Natural killer cell (primary cell): Measurements from ENCODE around the gene CPT2. TPM values are rescaled to one million over a fixed set of nuclear protein-coding genes. Genes with fewer than 3 reads are reported as not detected.

Source experiments
- ATAC-seq, 3 donors: fragments of 150-1000 bp in 2 of 3; fragments of 200-7000 bp in 1 of 3; cut with Tn5 transposase; 1 replicate in 1 of 3; 2 replicates in 2 of 3; pipeline ENCODE4 v1.10.0; 2021; ENCODE audit warnings: mild to moderate bottlenecking in 2 of 3, moderate library complexity in 2 of 3
- DNase-seq, 2 donors: peaks; one replicate each; pipeline versions ENCODE4 v3.0.0 to v3.0.0-alpha.2; 2013 to 2021; ENCODE audit warnings: mixed read lengths in 1 of 2
- H3K27ac ChIP-seq: one replicate; pipeline ENCODE4 v1.5.1; 2013; ENCODE audit warnings: mild to moderate bottlenecking, low read length
- H3K27me3 ChIP-seq: one replicate; pipeline ENCODE4 v1.6.1; 2013; ENCODE audit warnings: low read length; ENCODE audit not compliant: control insufficient read depth, insufficient read depth
- H3K36me3 ChIP-seq: one replicate; pipeline ENCODE4 v1.6.1; 2013; ENCODE audit warnings: low read length; ENCODE audit not compliant: control insufficient read depth, insufficient read depth
- H3K4me1 ChIP-seq: one replicate; pipeline ENCODE4 v1.6.1; 2013; ENCODE audit warnings: low read length; ENCODE audit not compliant: control insufficient read depth, insufficient read depth
- H3K4me3 ChIP-seq: one replicate; pipeline ENCODE4 v1.5.1; 2013; ENCODE audit warnings: low read length
- H3K9me3 ChIP-seq: one replicate; pipeline ENCODE4 v1.6.1; 2013; ENCODE audit warnings: low read length; ENCODE audit not compliant: control insufficient read depth, insufficient read depth
- H3K27ac Mint-ChIP-seq, 2 donors: one replicate each; pipeline ENCODE4 v1.8.0; 2022; ENCODE audit warnings: mild to moderate bottlenecking in 2 of 2, mixed read lengths in 2 of 2, moderate library complexity in 1 of 2
- H3K27me3 Mint-ChIP-seq, 2 donors: one replicate each; pipeline ENCODE4 v1.8.0; 2022; ENCODE audit warnings: low read depth in 2 of 2, mixed read lengths in 2 of 2
- H3K36me3 Mint-ChIP-seq: one replicate; pipeline ENCODE4 v1.8.0; 2022; ENCODE audit warnings: mixed read lengths
- H3K4me1 Mint-ChIP-seq, 2 donors: one replicate each; pipeline ENCODE4 v1.8.0; 2022; ENCODE audit warnings: mixed read lengths in 2 of 2
- H3K4me3 Mint-ChIP-seq: one replicate; pipeline ENCODE4 v1.8.0; 2022; ENCODE audit warnings: mild to moderate bottlenecking, moderate library complexity, mixed read lengths
- H3K9me3 Mint-ChIP-seq, 2 donors: one replicate each; pipeline ENCODE4 v1.8.0; 2022; ENCODE audit warnings: mixed read lengths in 2 of 2
- CTCF ChIP-seq: fragments of 200-600 bp; IDR thresholded peaks from one replicate; pipeline ENCODE4 v1.8.0; 2022; ENCODE audit warnings: antibody characterized with exemption
- WGBS: methylation state at CpG from one replicate; pipeline ENCODE4 v1.1.7; 2013; ENCODE audit warnings: missing lambda C conversion rate; ENCODE audit not compliant: insufficient coverage; 5-methylcytosine and 5-hydroxymethylcytosine counted together
- intact Hi-C: fragments of 100-400 bp; cut with micrococcal nuclease; formaldehyde crosslinking; loops from one replicate; pipeline ENCODE4 v1.14.2; 2022
- total RNA-seq, 4 donors: library from RNA; stranded (reverse); fragments of 120-200 nt in 1 of 4; gene quantifications; one replicate each; pipeline versions ENCODE4 v1.2.3 to v1.2.4, GENCODE V29; 2013 to 2022

The CPT2 gene
- total RNA-seq, 3 donors from 2014 or later (not counting 1 experiment from before 2014, with no cell fraction given): 7.6 to 11.8 (median 9.0) TPM

- no peak overlapping the region for H3K4me3 ChIP-seq
- H3K27me3 ChIP-seq: no peaks in the 10 kb centered on the region
- no peak for TF ChIP-seq CTCF
- WGBS: 97% methylated on average over 9 of the region's 11 CpGs
- no peaks in the 10 kb centered on the region for H3K9me3 ChIP-seq
- ATAC-seq (no peak), DNase-seq (no peak)
- Mint-ChIP-seq H3K4me1 (no peaks in the 10 kb centered on the region), H3K36me3 (peaks cover 6% of the 10 kb centered on the region), H3K27ac (no peak overlapping the region), H3K9me3 (no peaks in the 10 kb centered on the region), H3K27me3 (no peaks in the 10 kb centered on the region), H3K4me3 (no peak overlapping the region)
- H3K4me1 ChIP-seq: no peaks in the 10 kb centered on the region
- intact Hi-C loops: no loop called here
- peaks cover 16% of the 10 kb centered on the region for H3K36me3 ChIP-seq
- H3K27ac ChIP-seq: no peak overlapping the region
Observed at GRCh38 chr1:53256511-53257453, 60.2 kb downstream of the CPT2 start.

- no peaks in the 10 kb centered on the region for H3K9me3 Mint-ChIP-seq
- DNase-seq (no peak), ATAC-seq (no peak)
- Histone ChIP-seq H3K27ac (no peak overlapping the region), H3K36me3 (peaks cover 18% of the 10 kb centered on the region), H3K4me1 (no peaks in the 10 kb centered on the region), H3K4me3 (no peak overlapping the region), H3K9me3 (no peaks in the 10 kb centered on the region), H3K27me3 (no peaks in the 10 kb centered on the region)
- H3K4me3 Mint-ChIP-seq: no peak overlapping the region
- no peak for TF ChIP-seq CTCF
- no peak overlapping the region for H3K27ac Mint-ChIP-seq
- H3K27me3 Mint-ChIP-seq: no peaks in the 10 kb centered on the region
- intact Hi-C loops: no loop called here
- no peaks in the 10 kb centered on the region for H3K4me1 Mint-ChIP-seq
- peaks cover 6% of the 10 kb centered on the region for H3K36me3 Mint-ChIP-seq
- WGBS: 98% methylated on average over 5 of the region's 5 CpGs
Observed at GRCh38 chr1:53257454-53258081, 60.9 kb downstream of the CPT2 start.

- H3K4me1 Mint-ChIP-seq: no peaks in the 10 kb centered on the region
- peaks cover 6% of the 10 kb centered on the region for H3K36me3 Mint-ChIP-seq
- peaks cover 23% of the 10 kb centered on the region for H3K36me3 ChIP-seq
Observed at GRCh38 chr1:53258216-53258615, 61.6 kb downstream of the CPT2 start.

More at GRCh38 chr1:53258216-53258615, 61.6 kb downstream of the CPT2 start:
- 91% methylated on average over 1 of the region's 1 CpG for WGBS
- Histone ChIP-seq H3K4me1 (no peaks in the 10 kb centered on the region), H3K9me3 (no peaks in the 10 kb centered on the region), H3K27ac (no peak overlapping the region), H3K27me3 (no peaks in the 10 kb centered on the region), H3K4me3 (no peak overlapping the region)
- Mint-ChIP-seq H3K27me3 (no peaks in the 10 kb centered on the region), H3K9me3 (no peaks in the 10 kb centered on the region), H3K4me3 (no peak overlapping the region), H3K27ac (no peak overlapping the region)
- intact Hi-C loops: no loop called here
- DNase-seq (no peak), ATAC-seq (no peak)
- TF ChIP-seq CTCF: no peak
